Hepatocyte (in vitro differentiated cells): Measurements from ENCODE around the gene FBXL15. TPM values are rescaled to one million over a fixed set of nuclear protein-coding genes. Genes with fewer than 3 reads are reported as not detected.

Experiments used
- DNase-seq: peaks from one replicate; pipeline ENCODE4 v3.0.0-alpha.2; 2016; ENCODE audit warnings: low spot score
- H2AFZ ChIP-seq: fragments of 200-600 bp; sonication (generic); 2 replicates; pipeline ENCODE4 v1.6.0; 2016; ENCODE audit warnings: antibody characterized with exemption, mild to moderate bottlenecking
- H3K27ac ChIP-seq: fragments of 200-600 bp; sonication (generic); 2 replicates; pipeline ENCODE4 v1.5.1; 2016; ENCODE audit warnings: mild to moderate bottlenecking
- H3K27me3 ChIP-seq: fragments of 200-600 bp; sonication (generic); 2 replicates; pipeline ENCODE4 v1.6.1; 2016
- H3K36me3 ChIP-seq: fragments of 200-600 bp; sonication (generic); replicated peaks from 2 replicates; pipeline ENCODE4 v1.5.1; 2016; ENCODE audit warnings: low read depth; ENCODE audit not compliant: insufficient read depth
- H3K4me1 ChIP-seq: fragments of 200-600 bp; sonication (generic); 2 replicates; pipeline ENCODE4 v1.5.1; 2016; ENCODE audit warnings: mild to moderate bottlenecking, moderate library complexity; ENCODE audit not compliant: insufficient read depth
- H3K4me2 ChIP-seq: fragments of 200-600 bp; sonication (generic); 2 replicates; pipeline ENCODE4 v1.6.0; 2016
- H3K4me3 ChIP-seq: fragments of 200-600 bp; sonication (generic); 2 replicates; pipeline ENCODE4 v1.5.1; 2016; ENCODE audit warnings: mild to moderate bottlenecking
- H3K79me2 ChIP-seq: fragments of 200-600 bp; sonication (generic); 2 replicates; pipeline ENCODE4 v1.6.0; 2017; ENCODE audit warnings: mild to moderate bottlenecking
- H3K9me2 ChIP-seq: fragments of 200-600 bp; sonication (generic); replicated peaks from 2 replicates; pipeline ENCODE4 v1.6.0; 2017; ENCODE audit warnings: mild to moderate bottlenecking; ENCODE audit not compliant: insufficient read depth
- H3K9me3 ChIP-seq: fragments of 200-600 bp; sonication (generic); 2 replicates; pipeline ENCODE4 v1.5.1; 2016; ENCODE audit warnings: low read depth, mild to moderate bottlenecking
- H4K20me1 ChIP-seq: fragments of 200-600 bp; sonication (generic); 2 replicates; pipeline ENCODE4 v1.6.0; 2016; ENCODE audit warnings: mild to moderate bottlenecking; ENCODE audit not compliant: insufficient read depth, poor library complexity, severe bottlenecking
- EZH2 ChIP-seq: fragments of 200-600 bp; sonication (generic); IDR thresholded peaks from 2 replicates; pipeline ENCODE4 v1.6.1; 2016; ENCODE audit warnings: antibody characterized with exemption, mild to moderate bottlenecking, borderline replicate concordance
- EZH2phosphoT487 ChIP-seq: fragments of 200-600 bp; sonication (generic); IDR thresholded peaks from one replicate; pipeline ENCODE4 v1.6.1; 2018; ENCODE audit warnings: antibody characterized with exemption, mild to moderate bottlenecking, low read depth, moderate library complexity; ENCODE audit not compliant: unreplicated experiment, severe bottlenecking
- WGBS: methylation state at CpG from one replicate; pipeline ENCODE4 v1.1.6; 2016; ENCODE audit warnings: low lambda C conversion rate; ENCODE audit errors: missing lambda C conversion rate; 5-methylcytosine and 5-hydroxymethylcytosine counted together
- polyA plus RNA-seq: library from polyadenylated mRNA; unstranded; fragments of >200 nt; fragmentation: Nextera tagmentation; extraction: Ambion mirVana; gene quantifications from 2 replicates; pipeline ENCODE4 v1.2.1, GENCODE V29; 2016
- total RNA-seq: library from RNA; depleted of rRNA; stranded (reverse); fragments of >200 nt; gene quantifications from 2 replicates; pipeline ENCODE4 v1.2.3, GENCODE V29; 2014
- TF ChIP-seq, protein P1 (sequence below): fragments of 200-600 bp; sonication (generic); IDR thresholded peaks from 2 replicates; pipeline ENCODE4 v1.5.1; 2016; ENCODE audit warnings: antibody characterized with exemption, mild to moderate bottlenecking; ENCODE audit not compliant: poor library complexity

FBXL15 gene
- total and polyA plus RNA-seq, 2 experiments from 2014 or later = 16.3 to 42.3 TPM

DNA sequence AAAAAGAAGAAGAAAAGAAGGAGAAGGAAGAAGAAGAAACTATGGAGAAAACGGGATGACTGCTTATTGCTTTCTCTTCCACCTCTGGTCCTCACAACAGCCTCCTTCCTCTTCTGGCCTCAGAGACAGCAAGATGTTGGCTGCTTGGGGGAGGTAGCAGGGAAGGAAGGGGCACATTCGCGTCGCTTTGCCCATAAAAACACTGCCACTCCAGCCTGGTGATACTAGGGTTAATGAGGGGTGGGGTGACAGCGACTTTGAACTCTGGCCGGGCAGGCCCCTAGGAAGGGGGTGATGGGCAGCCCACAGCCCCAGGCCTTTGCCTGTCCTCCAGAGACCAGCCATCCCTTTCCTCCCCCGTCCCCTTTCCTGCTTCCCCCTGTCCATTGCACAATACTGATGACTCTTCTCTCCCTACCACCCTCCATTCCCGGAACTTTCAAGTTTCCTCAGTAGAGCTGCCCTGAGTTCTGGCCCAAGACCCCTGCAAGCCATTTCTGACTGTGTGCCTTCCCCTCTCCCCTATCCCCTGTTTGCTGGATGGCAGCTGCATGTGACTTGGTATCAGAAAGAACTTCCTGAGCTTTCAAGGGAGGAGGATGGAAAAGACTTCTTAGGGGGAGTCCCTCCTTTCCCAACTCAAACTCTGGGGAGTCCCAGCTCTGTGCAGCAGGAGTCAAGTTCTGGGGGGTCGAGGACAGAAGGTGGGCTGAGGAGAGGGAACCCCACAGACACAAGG is 13.9 kb downstream of the FBXL15 start:
- 33% methylated on average over 9 of the region's 9 CpGs for WGBS
- Histone ChIP-seq H3K4me2 (peak overlapping the region; percentile 71), H3K4me3 (no peak overlapping the region), H3K9me2 (no peaks in the 10 kb centered on the region), H3K4me1 (peaks cover 27% of the 10 kb centered on the region), H3K36me3 (no peaks in the 10 kb centered on the region), H3K27me3 (no peaks in the 10 kb centered on the region), H3K79me2 (peaks cover 16% of the 10 kb centered on the region), H3K27ac (peak overlapping the region; percentile 90), H4K20me1 (no peaks in the 10 kb centered on the region), H2AFZ (peak overlapping the region; percentile 74), H3K9me3 (no peaks in the 10 kb centered on the region)
- no peak for TF ChIP-seq EZH2phosphoT487
- TF ChIP-seq, protein P1, sequence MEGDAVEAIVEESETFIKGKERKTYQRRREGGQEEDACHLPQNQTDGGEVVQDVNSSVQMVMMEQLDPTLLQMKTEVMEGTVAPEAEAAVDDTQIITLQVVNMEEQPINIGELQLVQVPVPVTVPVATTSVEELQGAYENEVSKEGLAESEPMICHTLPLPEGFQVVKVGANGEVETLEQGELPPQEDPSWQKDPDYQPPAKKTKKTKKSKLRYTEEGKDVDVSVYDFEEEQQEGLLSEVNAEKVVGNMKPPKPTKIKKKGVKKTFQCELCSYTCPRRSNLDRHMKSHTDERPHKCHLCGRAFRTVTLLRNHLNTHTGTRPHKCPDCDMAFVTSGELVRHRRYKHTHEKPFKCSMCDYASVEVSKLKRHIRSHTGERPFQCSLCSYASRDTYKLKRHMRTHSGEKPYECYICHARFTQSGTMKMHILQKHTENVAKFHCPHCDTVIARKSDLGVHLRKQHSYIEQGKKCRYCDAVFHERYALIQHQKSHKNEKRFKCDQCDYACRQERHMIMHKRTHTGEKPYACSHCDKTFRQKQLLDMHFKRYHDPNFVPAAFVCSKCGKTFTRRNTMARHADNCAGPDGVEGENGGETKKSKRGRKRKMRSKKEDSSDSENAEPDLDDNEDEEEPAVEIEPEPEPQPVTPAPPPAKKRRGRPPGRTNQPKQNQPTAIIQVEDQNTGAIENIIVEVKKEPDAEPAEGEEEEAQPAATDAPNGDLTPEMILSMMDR = no peak
- TF ChIP-seq EZH2 = no peak
- peak; percentile 66 for DNase-seq

DNA sequence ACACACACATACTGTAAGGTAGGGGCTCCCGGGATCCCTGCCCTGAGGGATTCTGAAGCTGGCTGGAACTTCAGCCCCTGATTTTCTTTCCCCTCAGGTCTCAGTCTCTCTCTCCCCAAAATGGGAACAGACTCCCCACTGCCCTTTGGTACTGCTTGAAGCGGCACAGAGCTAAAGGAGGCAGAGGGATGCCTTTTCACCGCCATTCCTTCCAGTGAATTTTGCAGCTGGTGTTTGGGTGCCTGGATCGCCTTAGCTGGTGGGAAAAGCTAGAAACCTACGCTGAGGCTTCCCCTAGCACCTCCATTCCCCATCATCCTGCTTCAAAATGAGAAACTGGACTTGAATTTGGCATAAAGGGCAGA is 14.5 kb downstream of the FBXL15 start:
- Histone ChIP-seq H3K27ac (peak overlapping the region; percentile 90), H3K4me2 (peak overlapping the region; percentile 71), H3K79me2 (peaks cover 16% of the 10 kb centered on the region), H3K4me1 (peaks cover 27% of the 10 kb centered on the region), H3K36me3 (no peaks in the 10 kb centered on the region), H3K27me3 (no peaks in the 10 kb centered on the region), H3K9me2 (no peaks in the 10 kb centered on the region), H3K9me3 (no peaks in the 10 kb centered on the region), H2AFZ (peak overlapping the region; percentile 74), H3K4me3 (no peak overlapping the region), H4K20me1 (no peaks in the 10 kb centered on the region)
- DNase-seq = peak; percentile 3
- no peak for TF ChIP-seq EZH2phosphoT487
- no peak for TF ChIP-seq EZH2
- TF ChIP-seq, protein P1 = no peak
- 47% methylated on average over 5 of the region's 5 CpGs for WGBS

- Histone ChIP-seq H3K79me2 (peaks cover 11% of the 10 kb centered on the region), H3K27ac (peak overlapping the region; percentile 90)
- DNase-seq = peak; percentile 13
Observed at GRCh38 chr10:102435529-102436233, 15.0 kb downstream of the FBXL15 start.

More at GRCh38 chr10:102435529-102436233, 15.0 kb downstream of the FBXL15 start:
- Histone ChIP-seq H3K4me1 (peaks cover 27% of the 10 kb centered on the region), H3K9me3 (no peaks in the 10 kb centered on the region), H3K9me2 (no peaks in the 10 kb centered on the region), H4K20me1 (no peaks in the 10 kb centered on the region), H3K27me3 (no peaks in the 10 kb centered on the region), H2AFZ (peak overlapping the region; percentile 74), H3K4me2 (peak overlapping the region; percentile 71), H3K36me3 (no peaks in the 10 kb centered on the region), H3K4me3 (no peak overlapping the region)
- no peak for TF ChIP-seq EZH2phosphoT487
- no peak for TF ChIP-seq EZH2
- TF ChIP-seq, protein P1 = no peak
- WGBS = 11% methylated on average over 7 of the region's 14 CpGs
